Stimulated activated naive CD4-positive, alpha-beta T cell (primary cell): Measurements from ENCODE around the gene DDX55.

Experiments
- DNase-seq, 6 experiments: peaks; one replicate each; lab custom pipeline; 2025; lab: John Stamatoyannopoulos, UW

DDX55 gene

DNA sequence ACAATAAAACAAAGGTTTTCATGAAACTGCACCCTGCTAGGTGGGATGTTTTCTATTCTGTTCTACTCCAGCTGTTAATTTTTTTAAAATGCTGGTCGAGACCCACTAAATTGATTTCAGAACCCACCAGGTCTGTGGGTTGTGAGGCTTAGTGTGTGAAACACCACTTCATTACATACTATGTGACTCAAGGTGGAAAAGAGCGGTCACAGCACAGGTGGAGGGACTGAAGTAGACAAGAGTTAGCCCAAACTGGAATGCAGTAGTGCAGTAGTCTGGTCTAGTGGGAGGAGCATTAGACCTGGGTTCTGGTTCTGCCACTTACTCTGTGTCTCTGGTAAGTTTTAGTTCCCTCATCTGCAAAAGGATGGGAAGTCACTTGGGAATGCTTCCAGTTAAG, 12.2 kb downstream of the DDX55 start:
- no peak for DNase-seq

DNA sequence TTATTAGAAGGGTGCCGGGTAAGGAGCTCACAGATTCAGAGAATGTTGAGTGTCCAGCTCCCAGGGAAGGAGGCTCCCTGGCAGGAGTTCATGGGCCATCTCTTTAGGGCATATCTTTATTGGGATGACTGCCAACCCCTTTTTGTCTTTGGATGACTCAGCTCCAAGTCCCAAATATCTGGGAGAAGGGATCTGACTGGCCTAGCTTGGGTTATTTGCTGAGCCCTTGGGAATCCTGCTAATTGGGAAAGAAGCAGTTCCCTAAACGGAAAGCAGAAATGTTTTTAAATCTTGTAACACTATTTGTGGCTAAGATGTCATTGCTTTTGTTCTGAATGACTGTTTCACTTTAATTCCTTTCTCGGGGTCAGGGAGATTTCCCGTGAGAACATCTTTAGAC, 12.6 kb downstream of the DDX55 start:
- no peak for DNase-seq

DNA sequence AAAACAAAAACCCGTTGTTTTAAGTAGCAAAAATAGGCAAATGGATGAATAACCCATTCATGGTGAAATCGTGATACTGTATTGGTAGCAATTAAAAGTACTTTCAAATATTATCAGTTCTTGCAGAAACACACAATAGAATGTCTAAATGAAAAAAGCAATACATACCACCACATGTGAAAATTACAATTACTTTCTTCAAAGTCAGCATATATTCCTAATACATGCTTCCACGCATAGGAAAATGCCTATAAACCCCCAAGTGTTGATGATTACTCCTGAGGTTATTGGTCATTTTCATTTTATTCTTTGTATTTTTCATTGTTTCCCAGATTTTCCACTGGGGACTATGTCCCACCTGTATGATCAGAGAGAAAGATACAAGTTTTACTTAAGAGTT, 15.2 kb downstream of the DDX55 start:
- no peak for DNase-seq

DNA sequence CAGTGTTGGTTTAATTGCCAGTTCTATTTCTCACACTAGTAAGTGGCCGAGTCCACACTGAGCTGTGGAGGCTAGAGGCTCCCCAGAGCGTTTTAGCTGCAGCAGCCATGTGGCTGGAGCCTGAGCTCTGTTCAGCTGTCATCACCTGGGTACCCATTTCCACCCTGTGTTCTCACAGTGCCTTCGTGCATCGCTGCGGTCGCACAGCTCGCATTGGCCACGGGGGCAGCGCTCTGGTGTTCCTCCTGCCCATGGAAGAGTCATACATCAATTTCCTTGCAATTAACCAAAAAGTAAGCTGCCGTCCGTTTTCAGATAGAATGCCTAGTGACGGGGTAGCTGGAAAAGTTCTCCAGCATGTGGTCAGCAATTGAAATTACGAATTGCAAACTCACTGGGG, 15.7 kb downstream of the DDX55 start:
- no peak for DNase-seq

DNA sequence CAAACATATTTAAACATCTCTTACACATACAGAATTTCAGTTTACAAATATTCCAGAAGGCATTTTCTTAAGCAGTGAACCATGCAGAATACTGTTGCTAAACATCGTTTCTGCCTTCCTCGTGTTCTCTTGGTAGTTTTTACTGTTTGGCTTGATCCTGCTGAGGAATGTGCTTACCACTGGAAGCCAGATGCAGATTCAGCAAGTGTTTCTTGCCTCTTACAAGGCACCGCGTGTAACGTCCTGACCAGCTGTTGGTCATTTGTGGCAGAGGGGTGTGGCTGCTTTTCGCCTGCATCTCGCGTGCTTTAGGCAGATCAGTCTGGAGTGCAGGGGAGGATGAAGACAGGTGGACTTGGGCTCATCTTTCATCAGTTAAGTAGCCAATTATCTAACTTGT, 19.2 kb downstream of the DDX55 start:
- no peak for DNase-seq

DNA sequence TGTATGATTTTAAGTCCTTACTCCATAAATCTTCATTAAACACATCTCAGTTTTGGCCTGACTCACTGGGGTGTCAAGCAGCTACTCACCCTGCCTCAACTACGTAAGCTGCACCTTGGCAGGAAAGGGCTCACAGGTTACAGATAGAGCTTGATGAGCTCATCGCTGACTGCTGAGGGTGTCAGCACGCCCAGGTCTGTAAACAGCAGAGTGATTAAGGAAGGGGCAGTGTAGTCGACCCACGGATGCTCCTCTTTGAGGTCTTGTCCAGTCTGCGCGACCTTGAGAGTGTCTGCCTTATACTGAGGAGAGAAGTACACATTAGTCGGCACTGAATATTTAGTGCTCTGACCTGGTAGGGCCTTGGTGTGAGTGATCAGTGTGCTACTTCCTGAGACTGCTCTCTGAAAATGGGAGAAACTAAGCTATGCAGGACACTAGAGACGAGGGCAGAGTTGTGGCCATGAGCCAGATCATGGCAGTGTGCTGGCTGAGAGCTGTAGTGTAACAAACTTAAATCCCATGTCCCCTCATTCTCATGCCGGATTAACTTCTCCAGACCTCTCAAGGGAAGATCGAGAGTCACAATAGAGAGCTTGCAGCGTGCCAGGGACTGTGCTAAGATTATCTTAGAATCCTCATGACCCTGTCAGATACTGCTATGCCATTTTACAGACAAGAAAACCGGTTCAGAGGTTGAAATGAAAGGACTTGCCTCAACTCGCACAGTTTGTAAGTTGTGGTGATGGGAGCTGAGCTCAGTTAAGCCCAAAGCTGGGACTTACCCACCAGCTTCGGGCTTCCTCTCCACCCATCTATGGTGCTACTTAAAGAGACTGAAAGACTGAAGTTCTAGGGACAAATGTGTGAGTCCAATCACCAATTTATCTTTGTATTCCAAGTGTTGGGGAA, 20.0 kb downstream of the DDX55 start:
- no peak for DNase-seq

DNA sequence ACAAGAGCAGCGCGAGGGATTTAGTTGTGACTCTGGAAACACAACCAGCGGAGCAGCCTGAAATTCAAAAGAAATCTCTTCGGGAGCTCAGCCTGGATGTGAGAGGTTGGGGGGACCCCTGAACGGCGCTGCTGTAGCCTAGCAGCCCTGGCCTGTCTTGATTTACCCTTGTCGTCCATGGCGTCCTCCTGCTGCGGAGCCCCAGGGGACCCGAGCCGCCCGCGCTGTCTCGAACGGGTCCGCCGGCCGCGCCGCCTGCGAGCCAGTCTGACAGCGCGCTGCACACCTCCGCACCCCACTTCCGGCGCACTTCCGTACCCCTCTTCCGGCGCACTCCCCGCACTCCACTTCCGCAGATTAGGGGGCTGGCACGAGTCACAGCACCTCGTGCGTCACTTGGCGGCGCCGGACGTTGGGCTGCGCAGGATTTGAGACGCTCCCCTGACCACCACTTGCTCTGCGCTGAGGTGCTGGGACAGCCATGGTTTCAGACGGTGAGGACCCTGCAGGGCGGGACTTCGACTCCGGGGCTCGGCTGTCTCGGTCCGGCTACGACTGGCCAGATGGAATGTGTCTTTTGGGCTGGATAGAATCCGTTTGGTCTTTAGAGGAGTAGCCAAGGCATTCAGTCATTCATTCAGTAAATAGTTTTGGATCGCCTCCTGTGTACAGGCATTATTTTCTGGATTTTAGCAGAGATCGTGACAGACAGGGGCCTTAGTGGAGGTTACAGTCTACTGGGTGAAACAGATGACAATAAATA, 31.7 kb downstream of the DDX55 start, which contains the start of the genes EIF2B1 and GTF2H3:
Gene EIF2B1 (minus strand): TSS at position 308 of the 763 bp plus-strand sequence. CDS start 129 bp downstream, at position 179.
Gene GTF2H3 (plus strand): TSS at position 451 of the 763 bp plus-strand sequence. CDS start 31 bp downstream, at position 482.
- peak; percentile 91 to 95 (median 93) for DNase-seq

DNA sequence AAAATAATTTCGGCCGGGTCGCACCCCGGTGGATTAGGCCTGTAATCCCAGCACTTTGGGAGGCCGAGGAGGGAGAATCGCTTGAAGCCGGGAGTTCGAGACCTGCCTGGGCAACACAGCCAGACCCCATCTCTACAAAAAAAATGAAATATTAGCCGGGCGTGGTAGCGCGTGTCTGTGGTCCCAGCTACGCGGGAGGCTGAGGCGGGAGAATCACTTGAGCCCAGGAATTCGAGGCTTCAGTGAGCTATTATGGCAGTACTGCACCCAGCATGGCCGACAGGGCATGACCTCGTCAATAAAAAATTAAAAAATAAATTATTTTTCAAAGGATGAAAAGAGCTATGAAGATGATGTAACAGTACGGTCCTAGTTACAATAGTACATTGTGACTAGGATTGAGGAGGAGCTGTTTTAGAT, 32.3 kb downstream of the DDX55 start:
- no peak for DNase-seq

DNA sequence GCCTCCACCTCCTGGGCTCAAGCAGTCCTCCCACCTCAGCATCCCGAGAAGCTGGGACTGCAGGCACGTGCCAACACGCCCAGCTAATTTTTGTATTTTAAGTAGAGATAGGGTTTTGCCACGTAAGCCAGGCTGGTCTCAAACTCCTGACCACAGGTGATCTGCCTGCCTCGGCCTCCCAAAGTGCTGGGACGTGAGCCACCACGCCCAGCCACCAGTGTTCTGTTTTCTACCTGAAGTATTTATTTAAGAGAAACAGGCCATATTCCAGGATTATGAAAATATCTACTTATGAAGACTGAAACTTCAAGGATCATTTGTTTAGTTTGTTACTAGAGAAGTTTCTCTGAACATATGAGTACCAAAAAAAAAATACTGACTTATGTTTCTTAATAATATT, 42.0 kb downstream of the DDX55 start:
- DNase-seq: no peak

DNA sequence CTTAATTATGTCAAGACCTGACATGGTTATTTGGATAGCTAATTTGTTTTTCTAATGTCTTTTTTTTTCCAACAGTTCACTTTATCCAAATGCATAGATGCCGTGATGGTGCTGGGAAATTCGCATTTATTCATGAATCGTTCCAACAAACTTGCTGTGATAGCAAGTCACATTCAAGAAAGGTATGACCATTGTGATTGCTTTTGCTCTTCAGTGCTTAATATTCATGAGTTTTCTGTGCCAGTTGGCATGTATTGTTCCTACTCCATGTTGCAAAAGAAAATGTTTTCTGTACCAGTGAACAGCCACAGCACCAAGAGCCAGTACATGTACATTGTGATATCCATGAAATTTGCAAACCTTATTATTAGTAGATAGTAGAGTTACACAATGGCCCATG, 43.5 kb downstream of the DDX55 start:
- no peak for DNase-seq

DNA sequence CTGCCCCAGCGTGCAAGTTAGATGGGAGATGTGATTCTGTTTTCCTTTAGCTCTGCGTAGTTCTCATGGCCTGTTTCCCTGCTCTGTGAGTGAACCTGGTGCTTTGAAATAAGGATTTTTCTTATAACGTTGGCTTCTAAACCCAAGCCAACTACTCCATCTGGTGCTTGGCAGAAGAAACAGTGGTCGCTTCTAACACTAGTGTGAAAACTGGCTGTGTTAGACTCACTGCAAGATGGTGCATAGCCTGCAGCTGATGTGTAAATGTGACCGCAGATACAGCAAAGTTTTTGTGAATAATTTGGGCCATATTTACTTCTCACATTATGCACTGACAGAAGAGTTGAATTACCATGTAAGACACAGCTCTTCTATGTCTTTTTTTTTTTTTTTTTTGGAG, 44.0 kb downstream of the DDX55 start:
- no peak for DNase-seq

DNA sequence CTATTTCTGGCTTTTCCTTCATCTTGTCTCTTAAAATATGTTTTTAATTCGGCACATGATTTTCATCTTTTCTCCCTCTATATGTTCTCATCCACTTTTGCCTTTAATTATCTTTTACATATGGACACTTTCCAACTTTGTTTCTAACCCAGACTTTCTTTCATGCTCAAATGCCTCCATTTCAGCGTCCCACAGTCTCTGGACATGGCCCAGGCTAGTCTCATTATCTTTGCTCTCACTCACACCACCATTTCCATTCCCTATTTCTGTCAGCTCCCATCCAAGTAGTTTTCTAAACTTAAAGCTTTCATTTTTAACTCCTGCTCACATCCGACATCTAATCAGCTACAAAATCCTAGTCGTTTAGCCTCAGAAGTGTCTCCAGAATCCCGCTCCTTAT, 46.5 kb downstream of the DDX55 start:
- no peak for DNase-seq

DNA sequence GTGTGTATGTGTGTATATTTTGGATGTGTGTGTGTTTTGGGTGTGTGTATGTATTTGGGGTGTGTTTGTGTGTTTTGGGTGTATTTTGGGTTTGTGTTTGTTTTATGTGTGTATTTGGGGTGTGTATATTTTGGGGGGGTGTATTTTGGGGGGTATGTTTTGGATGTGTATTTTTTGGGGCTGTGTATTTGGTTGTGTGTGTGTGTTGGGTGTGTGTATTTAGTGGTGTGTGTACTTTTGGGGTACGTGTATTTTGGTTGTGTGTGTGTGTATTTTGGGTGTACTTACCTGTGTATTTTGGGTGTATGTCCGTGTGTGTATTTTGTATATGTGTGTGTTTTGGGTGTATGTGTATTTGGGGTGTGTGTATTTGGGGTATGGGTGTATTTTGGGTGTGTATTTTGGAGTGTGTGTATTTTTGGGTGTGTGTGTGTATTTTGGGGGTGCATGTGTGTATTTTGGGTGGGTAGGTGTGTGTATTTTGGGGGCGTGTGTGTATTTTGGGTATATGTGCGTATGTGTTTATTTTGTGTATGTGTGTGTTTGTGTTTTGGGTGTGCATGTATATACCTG, 52.3 kb downstream of the DDX55 start:
- no peak for DNase-seq

DNA sequence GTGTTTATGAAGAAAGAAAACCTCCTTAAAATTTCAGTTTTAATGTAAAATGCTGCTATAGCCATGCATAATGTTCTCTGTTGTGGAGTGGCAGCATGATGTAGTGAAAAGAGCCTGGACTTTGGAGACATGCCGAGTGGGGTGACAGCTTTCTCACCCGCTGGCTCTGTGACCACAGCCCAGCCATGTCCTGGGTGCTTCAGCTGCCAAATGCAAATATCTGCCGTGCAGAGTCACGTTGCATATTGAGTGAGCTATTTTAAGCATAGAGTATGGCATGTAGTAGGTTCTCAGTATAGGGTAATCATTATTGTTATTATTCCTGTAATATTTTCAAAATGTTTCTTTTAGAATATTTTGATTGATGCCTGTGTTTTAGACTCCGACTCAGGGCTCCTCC, 53.5 kb downstream of the DDX55 start:
- no peak for DNase-seq

DNA sequence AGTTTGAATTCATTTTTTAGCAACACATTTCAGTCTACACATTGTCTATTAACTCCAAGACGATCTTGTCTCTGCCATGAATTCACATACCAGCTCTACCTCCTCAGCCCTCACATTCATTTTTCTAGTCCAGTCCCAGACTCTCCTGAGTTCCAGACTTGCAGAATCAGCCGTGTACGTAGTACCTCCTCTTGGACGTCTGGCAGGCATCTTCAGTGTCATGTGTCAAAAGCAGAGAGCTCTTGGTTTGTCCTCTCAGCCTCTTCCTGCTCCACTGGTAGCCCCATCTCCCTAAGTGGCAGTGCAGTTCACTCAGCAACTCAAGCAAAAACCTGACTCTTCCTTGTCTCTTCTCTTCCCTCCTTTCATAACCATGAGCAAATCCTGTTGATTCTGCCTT, 54.5 kb downstream of the DDX55 start:
- DNase-seq: no peak

DNA sequence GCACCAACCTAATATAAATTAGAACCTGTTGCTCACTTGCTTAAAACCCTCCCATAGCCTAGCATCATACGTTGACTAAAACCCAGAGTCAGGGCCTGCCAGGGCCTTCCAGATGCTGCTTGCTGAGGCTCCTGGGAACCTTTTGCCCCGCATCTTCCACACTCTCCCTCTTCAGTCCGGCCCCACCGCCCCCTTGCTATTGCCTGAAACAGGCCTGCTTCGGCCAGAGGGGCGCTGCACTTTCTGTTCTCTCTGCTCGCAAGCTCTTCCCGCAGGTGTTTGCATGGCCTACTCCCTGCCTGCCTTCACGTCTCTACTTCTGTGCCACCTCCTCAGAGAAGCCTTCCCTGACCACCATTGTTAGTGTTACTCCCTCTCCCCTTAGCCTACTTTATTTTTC, 55.3 kb downstream of the DDX55 start:
- DNase-seq: no peak

DNA sequence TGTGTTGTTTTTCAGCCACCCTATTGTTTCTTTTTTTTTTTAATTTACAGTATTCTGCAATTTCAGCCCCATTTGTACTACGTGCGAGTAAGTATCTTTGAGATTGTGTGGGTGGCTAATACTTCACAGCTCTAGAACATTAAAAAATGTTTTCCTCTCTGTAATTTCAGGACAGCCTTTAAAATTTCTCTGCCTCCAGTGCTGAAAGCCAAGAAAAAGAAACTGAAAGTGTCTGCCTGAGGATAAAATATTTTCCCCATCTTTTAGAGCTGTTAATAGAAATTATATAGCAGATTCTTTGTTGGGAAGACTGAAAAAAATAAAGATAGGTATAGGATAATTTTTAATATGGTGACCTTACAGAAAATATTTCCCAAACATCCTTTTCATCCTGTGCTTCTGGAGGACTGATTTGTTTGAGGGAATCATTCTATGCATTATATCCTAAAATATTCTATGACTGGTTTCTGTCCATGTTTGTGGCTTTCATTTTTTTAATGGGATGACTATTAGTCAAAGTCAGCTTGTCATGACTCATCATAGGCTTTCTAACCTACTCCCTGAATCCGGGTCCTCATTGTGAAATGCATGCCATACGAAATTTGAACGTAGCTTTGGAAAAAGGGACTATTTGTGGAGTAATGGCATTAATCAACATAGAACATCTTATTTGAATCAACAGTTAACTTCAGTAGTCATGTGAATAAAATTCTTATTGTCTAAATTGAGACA, 58.3 kb downstream of the DDX55 start:
- no peak for DNase-seq

DNA sequence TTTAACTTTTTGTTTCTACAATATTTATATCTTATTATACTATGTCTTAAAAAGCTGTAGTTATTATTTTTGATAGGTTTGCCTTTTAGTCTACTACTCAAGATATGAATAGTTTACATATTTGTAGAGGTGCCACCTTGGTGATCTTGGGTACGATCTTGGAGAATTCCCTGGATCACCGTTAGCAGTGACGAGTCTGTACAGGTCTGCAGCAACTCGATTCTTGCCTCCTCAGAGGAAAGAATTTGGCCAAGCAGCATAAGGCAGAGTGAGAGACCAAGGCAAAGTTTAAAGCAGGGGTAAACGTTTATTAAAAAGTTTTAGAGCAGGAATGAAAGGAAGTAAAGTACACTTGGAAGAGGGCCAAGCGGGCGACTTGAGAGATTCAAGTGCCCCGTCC, 65.9 kb downstream of the DDX55 start:
- no peak for DNase-seq
